ENCODE data around the gene RAC3.

The RAC3 gene

GRCh38 chr17:82045936-82046484 is 14.5 kb downstream of the RAC3 start:
- no peak for DNase-seq

- no peak for DNase-seq
These were observed 15.4 kb downstream of the RAC3 start for GRCh38 chr17:82046903-82047302.

GRCh38 chr17:82047379-82047778 is 15.9 kb downstream of the RAC3 start:
- DNase-seq, result no peak

GRCh38 chr17:82047914-82048570 is 16.6 kb downstream of the RAC3 start:
- no peak for DNase-seq

GRCh38 chr17:82048571-82048971 is 17.1 kb downstream of the RAC3 start:
- DNase-seq, result no peak

GRCh38 chr17:82049106-82049505 is 17.6 kb downstream of the RAC3 start:
- DNase-seq, result no peak

GRCh38 chr17:82049521-82049971 is 18.1 kb downstream of the RAC3 start:
- DNase-seq, result no peak

- DNase-seq, result no peak
These were observed 18.8 kb downstream of the RAC3 start for GRCh38 chr17:82050152-82050760.

- no peak for DNase-seq
These were observed 19.5 kb downstream of the RAC3 start for GRCh38 chr17:82050761-82051641.

GRCh38 chr17:82051776-82052637 is 20.5 kb downstream of the RAC3 start, which contains the start of the genes GPS1 and RFNG:
Gene GPS1 (plus strand): TSS chr17:82051898. CDS start chr17:82051932, 34 bp downstream.
Gene RFNG (minus strand): TSS chr17:82051811. CDS start chr17:82051766, 45 bp downstream.
- DNase-seq, result peak; percentile 87

- DNase-seq, result no peak
These were observed 21.2 kb downstream of the RAC3 start for GRCh38 chr17:82052638-82053059.

- DNase-seq, result no peak
These were observed 21.7 kb downstream of the RAC3 start for GRCh38 chr17:82053130-82053529.

GRCh38 chr17:82053556-82054263 is 22.2 kb downstream of the RAC3 start:
- no peak for DNase-seq

GRCh38 chr17:82054351-82055022 is 23.0 kb downstream of the RAC3 start:
- no peak for DNase-seq

GRCh38 chr17:82055023-82055964 is 23.8 kb downstream of the RAC3 start:
- no peak for DNase-seq

GRCh38 chr17:82055965-82056728 is 24.7 kb downstream of the RAC3 start:
- DNase-seq, result no peak

GRCh38 chr17:82056729-82057621 is 25.5 kb downstream of the RAC3 start:
- no peak for DNase-seq
